ENCODE results near the gene IL22RA1.

The IL22RA1 gene

DNA sequence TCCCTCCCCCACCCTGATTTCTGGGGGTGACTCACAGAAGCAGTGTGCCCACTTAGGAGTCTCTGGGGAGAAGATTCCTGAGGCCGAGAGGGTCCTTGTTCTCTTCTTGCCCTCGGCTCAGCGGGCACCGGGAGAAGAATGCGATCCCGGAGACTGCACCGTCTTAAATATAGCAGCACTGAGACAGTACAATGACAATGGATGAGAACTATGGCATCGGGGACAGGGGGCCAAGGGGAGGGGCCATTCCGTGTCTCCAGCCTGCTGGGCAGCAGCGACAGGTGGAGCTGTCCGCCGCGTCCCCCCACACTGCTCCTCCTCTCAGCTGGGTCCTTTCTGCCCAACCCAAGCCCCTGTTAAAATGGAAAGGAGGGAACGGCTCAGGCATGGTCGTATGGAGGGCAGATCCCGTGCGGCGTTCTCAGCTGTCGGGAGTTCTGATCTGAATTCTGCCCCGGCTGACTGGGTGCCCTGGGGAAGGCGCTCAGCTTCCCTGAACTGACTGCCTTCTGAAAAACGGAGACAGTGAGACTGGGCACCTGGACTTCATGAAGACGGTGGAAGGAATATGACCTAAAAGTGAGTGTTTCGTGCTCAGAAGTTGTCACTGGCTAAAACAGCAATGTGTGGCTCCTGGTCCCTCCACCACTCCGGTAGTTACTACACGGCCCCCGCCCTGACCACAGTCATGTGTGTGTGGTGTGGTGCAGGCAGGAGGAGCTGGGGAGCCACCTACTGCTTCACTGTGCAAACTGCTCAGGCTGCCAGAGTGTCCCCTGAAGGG is 30.8 kb downstream of the IL22RA1 start, which contains the start of gene MYOM3:
MYOM3 (minus strand) TSS at position 140 of the 784 bp plus-strand sequence. CDS start 3,499 bp downstream, outside the sequence.
- in situ Hi-C loops (cut with HindIII; ENCODE audit: low sequenced_read_pairs), result no loop called here
- peak within 1 kb of the TSS; percentile 5 for H3K4me3 ChIP-seq (ENCODE audit: low read depth, low read length)
- DNase-seq (ENCODE audit: low read depth), result peak; percentile 33
- TF ChIP-seq, protein P1, sequence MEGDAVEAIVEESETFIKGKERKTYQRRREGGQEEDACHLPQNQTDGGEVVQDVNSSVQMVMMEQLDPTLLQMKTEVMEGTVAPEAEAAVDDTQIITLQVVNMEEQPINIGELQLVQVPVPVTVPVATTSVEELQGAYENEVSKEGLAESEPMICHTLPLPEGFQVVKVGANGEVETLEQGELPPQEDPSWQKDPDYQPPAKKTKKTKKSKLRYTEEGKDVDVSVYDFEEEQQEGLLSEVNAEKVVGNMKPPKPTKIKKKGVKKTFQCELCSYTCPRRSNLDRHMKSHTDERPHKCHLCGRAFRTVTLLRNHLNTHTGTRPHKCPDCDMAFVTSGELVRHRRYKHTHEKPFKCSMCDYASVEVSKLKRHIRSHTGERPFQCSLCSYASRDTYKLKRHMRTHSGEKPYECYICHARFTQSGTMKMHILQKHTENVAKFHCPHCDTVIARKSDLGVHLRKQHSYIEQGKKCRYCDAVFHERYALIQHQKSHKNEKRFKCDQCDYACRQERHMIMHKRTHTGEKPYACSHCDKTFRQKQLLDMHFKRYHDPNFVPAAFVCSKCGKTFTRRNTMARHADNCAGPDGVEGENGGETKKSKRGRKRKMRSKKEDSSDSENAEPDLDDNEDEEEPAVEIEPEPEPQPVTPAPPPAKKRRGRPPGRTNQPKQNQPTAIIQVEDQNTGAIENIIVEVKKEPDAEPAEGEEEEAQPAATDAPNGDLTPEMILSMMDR (IDR thresholded peaks at IDR 0.05; ENCODE audit: low read depth, low read length, missing control alignments), result peak; percentile 66

DNA sequence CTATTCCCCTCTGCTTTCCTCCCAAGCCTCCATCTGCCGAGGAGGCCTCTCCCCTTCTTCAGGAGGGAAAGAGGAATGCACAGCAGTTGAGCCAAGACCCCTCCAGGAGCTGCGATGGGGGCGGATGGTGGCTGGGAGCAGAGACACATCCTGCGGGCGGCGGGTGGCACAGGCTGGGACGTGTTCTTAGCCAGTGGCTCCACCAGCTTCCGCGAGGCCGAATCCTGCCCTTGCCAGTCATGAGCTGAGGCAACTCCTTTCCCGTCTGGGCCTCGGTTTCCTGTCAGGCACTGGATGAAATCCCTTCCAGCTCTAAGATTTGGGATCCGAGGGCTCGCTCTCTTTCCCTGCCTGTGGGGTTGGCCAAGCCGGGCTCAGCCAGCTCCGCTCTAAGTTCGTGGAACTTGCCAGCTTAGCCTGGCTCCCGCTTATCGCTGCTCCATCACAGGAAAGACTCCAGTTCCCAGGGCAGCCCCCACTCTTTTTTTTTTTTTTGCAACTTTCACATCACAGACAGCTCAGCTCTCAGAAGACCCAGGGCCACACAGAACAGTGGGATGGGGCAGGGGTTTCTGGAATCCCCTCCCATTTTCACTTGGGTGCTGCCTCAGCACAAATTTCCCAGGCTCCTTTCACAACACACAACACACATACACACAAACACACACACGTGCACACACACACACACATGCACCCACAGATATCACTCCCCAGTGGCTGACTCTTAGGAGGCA is 31.5 kb downstream of the IL22RA1 start:
- no peak for DNase-seq (ENCODE audit: low read depth)
- in situ Hi-C loops (cut with HindIII; ENCODE audit: low sequenced_read_pairs), result no loop called here
- TF ChIP-seq, protein P1 (IDR thresholded peaks at IDR 0.05; ENCODE audit: low read depth, low read length, missing control alignments), result no peak
- no peak overlapping the region for H3K4me3 ChIP-seq (ENCODE audit: low read depth, low read length)

DNA sequence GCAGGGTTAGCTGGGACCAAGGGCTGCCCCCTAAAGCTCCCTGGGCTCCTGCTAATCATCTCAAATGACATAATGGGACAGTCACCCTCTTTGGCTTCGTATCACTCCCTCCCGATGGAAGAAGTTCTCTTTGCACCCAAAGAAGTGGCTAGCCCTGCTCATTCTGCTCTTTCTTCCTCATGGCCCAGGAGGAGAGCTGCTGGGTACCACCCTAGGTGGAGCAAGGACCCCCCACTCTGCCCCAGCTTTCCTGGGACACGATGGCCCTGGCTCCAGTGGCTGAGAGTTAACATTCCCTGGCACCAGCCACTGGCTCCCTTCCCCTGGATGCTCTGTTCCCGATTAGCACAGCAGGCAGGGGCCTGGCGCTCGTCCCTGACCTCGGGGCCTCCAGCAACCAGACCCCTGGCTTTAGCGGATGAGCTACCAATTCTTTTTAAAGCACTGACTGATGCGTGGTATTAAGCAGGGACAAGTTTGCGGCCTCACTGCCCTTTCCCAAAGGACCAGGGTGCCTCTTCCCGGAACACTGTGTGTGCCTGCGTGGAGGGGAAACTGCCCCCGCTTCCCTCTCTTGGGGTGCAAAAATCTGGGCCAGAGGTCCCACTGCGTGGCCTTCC is 32.2 kb downstream of the IL22RA1 start:
- in situ Hi-C loops (cut with HindIII; ENCODE audit: low sequenced_read_pairs), result no loop called here
- TF ChIP-seq, protein P1 (IDR thresholded peaks at IDR 0.05; ENCODE audit: low read depth, low read length, missing control alignments), result no peak
- no peak overlapping the region for H3K4me3 ChIP-seq (ENCODE audit: low read depth, low read length)
- DNase-seq (ENCODE audit: low read depth), result no peak

DNA sequence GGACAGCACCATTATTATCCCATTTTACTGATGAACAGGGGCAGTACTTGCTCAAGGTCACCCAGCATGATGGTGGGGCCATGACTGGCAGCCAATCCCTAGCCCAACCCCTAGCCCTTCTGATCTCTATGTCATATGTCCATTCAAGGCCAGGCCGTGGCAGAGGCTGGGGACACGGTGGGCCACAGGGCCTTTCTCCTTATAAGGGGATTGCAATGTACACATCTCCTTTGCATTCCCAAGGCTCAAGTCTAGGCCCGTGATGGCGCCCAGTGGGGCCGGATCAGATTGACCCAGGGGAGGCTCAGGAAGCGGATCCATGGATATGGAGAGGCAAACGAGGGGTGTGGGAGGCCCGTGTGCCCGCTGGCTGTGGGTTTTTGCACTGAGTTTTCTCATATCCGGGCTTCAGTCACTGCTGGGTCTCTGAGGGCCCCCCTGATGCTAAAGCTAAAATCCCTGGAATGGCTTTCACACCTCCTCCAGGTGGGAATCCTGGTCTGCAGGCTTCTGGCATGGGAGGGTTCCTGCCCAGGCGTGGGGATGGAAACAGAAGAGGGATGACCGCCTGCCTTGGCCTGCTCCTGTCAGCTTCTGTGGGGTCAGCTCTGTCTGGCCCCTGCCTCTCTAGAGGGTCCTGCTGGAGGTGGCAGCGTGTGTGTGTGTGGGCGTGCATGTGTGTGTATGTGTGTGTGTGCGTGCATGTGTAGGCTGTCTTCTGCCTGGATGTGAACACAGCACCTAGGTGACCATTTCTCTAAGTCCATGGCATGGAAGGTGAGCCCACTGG is 33.1 kb downstream of the IL22RA1 start:
- TF ChIP-seq, protein P1 (IDR thresholded peaks at IDR 0.05; ENCODE audit: low read depth, low read length, missing control alignments), result no peak
- in situ Hi-C loops (cut with HindIII; ENCODE audit: low sequenced_read_pairs), result no loop called here
- H3K4me3 ChIP-seq (ENCODE audit: low read depth, low read length), result no peak overlapping the region
- no peak for DNase-seq (ENCODE audit: low read depth)

DNA sequence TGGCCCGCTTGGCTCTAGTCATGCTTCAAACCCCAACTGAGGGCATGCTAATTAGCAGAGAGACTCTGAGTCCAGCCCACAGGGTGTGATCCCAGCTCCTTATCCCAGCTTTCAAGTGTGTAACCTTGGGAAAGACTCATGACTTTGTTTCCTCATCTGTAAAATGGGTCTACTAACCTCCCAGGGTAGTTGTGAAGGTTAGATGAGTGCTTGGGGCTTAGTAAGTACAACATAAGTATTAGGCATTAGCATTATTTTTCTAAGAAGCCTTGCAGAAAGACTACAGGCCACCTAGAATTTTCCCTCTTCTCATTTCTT is 33.8 kb downstream of the IL22RA1 start:
- H3K4me3 ChIP-seq (ENCODE audit: low read depth, low read length), result no peak overlapping the region
- DNase-seq (ENCODE audit: low read depth), result no peak
- in situ Hi-C loops (cut with HindIII; ENCODE audit: low sequenced_read_pairs), result no loop called here
- TF ChIP-seq, protein P1 (IDR thresholded peaks at IDR 0.05; ENCODE audit: low read depth, low read length, missing control alignments), result no peak

All from astrocyte of the cerebellum (primary cell).